Neural cell (in vitro differentiated cells): Measurements from ENCODE around the gene OXNAD1. TPM values are rescaled to one million over a fixed set of nuclear protein-coding genes. Genes with fewer than 3 reads are reported as not detected.

Experiments
- H2AFZ ChIP-seq: fragments of 200-600, 300-800 bp; sonication (generic), shearing (Covaris generic); 2 replicates; pipeline ENCODE4 v1.6.0; 2014; ENCODE audit warnings: low read depth, mild to moderate bottlenecking, antibody characterized with exemption, low read length, moderate library complexity
- H3F3A ChIP-seq: fragments of 200-600 bp; shearing (Covaris generic); 2 replicates; pipeline ENCODE4 v1.6.1; 2016; ENCODE audit warnings: mild to moderate bottlenecking, moderate library complexity, mixed read lengths, antibody characterized with exemption, low read length; ENCODE audit not compliant: insufficient read depth, poor library complexity, severe bottlenecking
- H3K27ac ChIP-seq: fragments of 200-600, 300-800 bp; sonication (generic), shearing (Covaris generic); 2 replicates; pipeline ENCODE4 v1.5.1; 2014; ENCODE audit warnings: mild to moderate bottlenecking, low read length, moderate library complexity
- H3K27me3 ChIP-seq: fragments of 300-800, 200-600 bp; sonication (generic), shearing (Covaris generic); 2 replicates; pipeline ENCODE4 v1.6.0; 2014; ENCODE audit warnings: mild to moderate bottlenecking, low read depth, low read length, moderate library complexity; ENCODE audit not compliant: insufficient read depth
- H3K36me3 ChIP-seq: fragments of 300-800, 200-600 bp; sonication (generic), shearing (Covaris generic); 2 replicates; pipeline ENCODE4 v1.5.1; 2014; ENCODE audit warnings: mild to moderate bottlenecking, antibody characterized with exemption, low read length, moderate library complexity; ENCODE audit not compliant: insufficient read depth
- H3K4me2 ChIP-seq: fragments of 300-800, 200-600 bp; sonication (generic), shearing (Covaris generic); 2 replicates; pipeline ENCODE4 v1.6.0; 2014; ENCODE audit warnings: mild to moderate bottlenecking, low read length
- H3K4me3 ChIP-seq: fragments of 300-800, 200-600 bp; sonication (generic), shearing (Covaris generic); 2 replicates; pipeline ENCODE4 v1.5.1; 2014; ENCODE audit warnings: mild to moderate bottlenecking, low read length, moderate library complexity
- H3K79me2 ChIP-seq: fragments of 200-600 bp; shearing (Covaris generic); replicated peaks from 2 replicates; pipeline ENCODE4 v1.6.0; 2014; ENCODE audit warnings: mild to moderate bottlenecking, low read length, moderate library complexity; ENCODE audit not compliant: insufficient read depth
- H3K9ac ChIP-seq: fragments of 300-800, 200-600 bp; sonication (generic), shearing (Covaris generic); 2 replicates; pipeline ENCODE4 v1.6.1; 2016; ENCODE audit warnings: mild to moderate bottlenecking, low read length, mixed read lengths
- H3K9me2 ChIP-seq: fragments of 200-600 bp; shearing (Covaris generic); 2 replicates; pipeline ENCODE4 v1.6.1; 2016; ENCODE audit warnings: mild to moderate bottlenecking, low read length, mixed read lengths; ENCODE audit not compliant: insufficient read depth
- H3K9me3 ChIP-seq: fragments of 200-600, 300-800 bp; sonication (generic), shearing (Covaris generic); 2 replicates; pipeline ENCODE4 v1.6.1; 2016; ENCODE audit warnings: mild to moderate bottlenecking, mixed run types, low read length, moderate library complexity, mixed read lengths
- H4K20me1 ChIP-seq: fragments of 200-600 bp; shearing (Covaris generic); 2 replicates; pipeline ENCODE4 v1.6.1; 2016; ENCODE audit warnings: mild to moderate bottlenecking, mixed run types; ENCODE audit not compliant: insufficient read depth
- CTCF ChIP-seq: fragments of 450-650 bp; IDR thresholded peaks from 2 replicates; pipeline ENCODE4 v1.5.1; 2014; ENCODE audit warnings: antibody characterized with exemption, mild to moderate bottlenecking, moderate library complexity; ENCODE audit not compliant: poor library complexity, severe bottlenecking
- EP300 ChIP-seq: fragments of 450-650 bp; conservative IDR thresholded peaks from 2 replicates; pipeline ENCODE4 v1.6.1; 2014; ENCODE audit warnings: antibody characterized with exemption, mild to moderate bottlenecking, moderate library complexity; ENCODE audit not compliant: poor library complexity, severe bottlenecking
- EZH2 ChIP-seq: fragments of 200-600, 300-800 bp; shearing (Covaris generic), sonication (generic); IDR thresholded peaks from 2 replicates; pipeline ENCODE4 v1.6.1; 2014; ENCODE audit warnings: antibody characterized with exemption, low read length, borderline replicate concordance, mild to moderate bottlenecking; ENCODE audit not compliant: insufficient read depth, poor library complexity, severe bottlenecking
- MXI1 ChIP-seq: fragments of 450-650 bp; conservative IDR thresholded peaks from 2 replicates; pipeline ENCODE4 v1.6.1; 2014; ENCODE audit warnings: antibody characterized with exemption, mild to moderate bottlenecking; ENCODE audit not compliant: poor library complexity, severe bottlenecking
- POLR2AphosphoS5 ChIP-seq: IDR thresholded peaks from 2 replicates; pipeline ENCODE4 v1.6.1; 2012
- RAD21 ChIP-seq: fragments of 450-650 bp; conservative IDR thresholded peaks from 2 replicates; pipeline ENCODE4 v1.6.1; 2014; ENCODE audit warnings: antibody characterized with exemption, mild to moderate bottlenecking, moderate library complexity
- REST ChIP-seq: IDR thresholded peaks from 2 replicates; pipeline ENCODE4 v1.6.1; 2012; ENCODE audit warnings: borderline replicate concordance
- SMC3 ChIP-seq: fragments of 450-650 bp; conservative IDR thresholded peaks from 2 replicates; pipeline ENCODE4 v1.6.1; 2014; ENCODE audit warnings: antibody characterized with exemption, mild to moderate bottlenecking, moderate library complexity; ENCODE audit not compliant: poor library complexity
- TAF1 ChIP-seq: IDR thresholded peaks from 2 replicates; pipeline ENCODE4 v1.6.1; 2012; ENCODE audit warnings: low read depth
- polyA plus RNA-seq: library from polyadenylated mRNA; depleted of rRNA; stranded (reverse); fragments of >200 nt; gene quantifications from 2 replicates; pipeline ENCODE4 v1.2.3, GENCODE V29; 2014

OXNAD1 gene
- polyA plus RNA-seq, 1 donor from 2014 or later = 16.4 TPM

GRCh38 chr3:16227566-16227965 lies 37.4 kb upstream of the OXNAD1 start:
- no peaks in the 10 kb centered on the region for H3K9me3 ChIP-seq

GRCh38 chr3:16229681-16230080 lies 35.3 kb upstream of the OXNAD1 start:
- no peaks in the 10 kb centered on the region for H3K9me3 ChIP-seq
- H3K27me3 ChIP-seq = no peaks in the 10 kb centered on the region
- no peaks in the 10 kb centered on the region for H4K20me1 ChIP-seq
- H2AFZ ChIP-seq = no peak overlapping the region
- H3F3A ChIP-seq = no peaks in the 10 kb centered on the region
- no peak overlapping the region for H3K9ac ChIP-seq
- H3K36me3 ChIP-seq = no peaks in the 10 kb centered on the region
- no peak overlapping the region for H3K4me3 ChIP-seq
- H3K4me2 ChIP-seq = no peak overlapping the region
- H3K27ac ChIP-seq = no peak overlapping the region
- no peaks in the 10 kb centered on the region for H3K79me2 ChIP-seq
- no peaks in the 10 kb centered on the region for H3K9me2 ChIP-seq
- TF ChIP-seq REST = no peak
- no peak for TF ChIP-seq TAF1
- no peak for TF ChIP-seq RAD21
- TF ChIP-seq POLR2AphosphoS5 = no peak
- TF ChIP-seq MXI1 = no peak
- no peak for TF ChIP-seq SMC3
- TF ChIP-seq EZH2 = no peak
- TF ChIP-seq EP300 = no peak

More at GRCh38 chr3:16227566-16227965, 37.4 kb upstream of the OXNAD1 start:
- Histone ChIP-seq H3K9me2 (no peaks in the 10 kb centered on the region), H3K27me3 (no peaks in the 10 kb centered on the region), H4K20me1 (no peaks in the 10 kb centered on the region), H3K36me3 (no peaks in the 10 kb centered on the region), H3K9ac (no peak overlapping the region), H2AFZ (no peak overlapping the region), H3K79me2 (no peaks in the 10 kb centered on the region), H3K4me2 (no peak overlapping the region), H3K4me3 (no peak overlapping the region), H3F3A (no peaks in the 10 kb centered on the region), H3K27ac (no peak overlapping the region)
- TF ChIP-seq TAF1 (no peak), REST (no peak), RAD21 (no peak), EP300 (no peak), SMC3 (no peak), CTCF (no peak), POLR2AphosphoS5 (no peak), EZH2 (no peak), MXI1 (no peak)
